Measurements from ENCODE around the gene CCDC158. TPM values are rescaled to one million over a fixed set of nuclear protein-coding genes. Genes with fewer than 3 reads are reported as not detected.

CCDC158 gene
- total and polyA plus RNA-seq, 2 experiments from 2014 or later = 0.21 to 0.27 TPM

- no peaks in the 10 kb centered on the region for H3K36me3 ChIP-seq (ENCODE audit: insufficient read depth)
- DNase-seq (ENCODE audit: low spot score) (no peak), ATAC-seq (no peak)
- Mint-ChIP-seq H3K27me3 (ENCODE audit: insufficient read depth, low read depth, poor library complexity) (peaks cover 7% of the 10 kb centered on the region), H3K4me3 (no peak overlapping the region), H3K9me3 (no peaks in the 10 kb centered on the region; the same call in 2 of the 3 replicates), H3K36me3 (ENCODE audit: low read depth) (peaks cover 4% of the 10 kb centered on the region; the same call in 1 of the 3 replicates), H3K4me1 (peaks cover 6% of the 10 kb centered on the region), H3K27ac (no peak overlapping the region)
- no peak overlapping the region for H2AFZ ChIP-seq
- H3K79me2 ChIP-seq (replicated peaks; ENCODE audit: insufficient read depth) = no peaks in the 10 kb centered on the region
- no peaks in the 10 kb centered on the region for H4K20me1 ChIP-seq (replicated peaks; ENCODE audit: insufficient read depth)
- no peaks in the 10 kb centered on the region for H3K9me2 ChIP-seq (ENCODE audit: insufficient read depth)
- no peak overlapping the region for H3K4me2 ChIP-seq
- H3K4me3 ChIP-seq = no peak overlapping the region
- TF ChIP-seq, protein P1, sequence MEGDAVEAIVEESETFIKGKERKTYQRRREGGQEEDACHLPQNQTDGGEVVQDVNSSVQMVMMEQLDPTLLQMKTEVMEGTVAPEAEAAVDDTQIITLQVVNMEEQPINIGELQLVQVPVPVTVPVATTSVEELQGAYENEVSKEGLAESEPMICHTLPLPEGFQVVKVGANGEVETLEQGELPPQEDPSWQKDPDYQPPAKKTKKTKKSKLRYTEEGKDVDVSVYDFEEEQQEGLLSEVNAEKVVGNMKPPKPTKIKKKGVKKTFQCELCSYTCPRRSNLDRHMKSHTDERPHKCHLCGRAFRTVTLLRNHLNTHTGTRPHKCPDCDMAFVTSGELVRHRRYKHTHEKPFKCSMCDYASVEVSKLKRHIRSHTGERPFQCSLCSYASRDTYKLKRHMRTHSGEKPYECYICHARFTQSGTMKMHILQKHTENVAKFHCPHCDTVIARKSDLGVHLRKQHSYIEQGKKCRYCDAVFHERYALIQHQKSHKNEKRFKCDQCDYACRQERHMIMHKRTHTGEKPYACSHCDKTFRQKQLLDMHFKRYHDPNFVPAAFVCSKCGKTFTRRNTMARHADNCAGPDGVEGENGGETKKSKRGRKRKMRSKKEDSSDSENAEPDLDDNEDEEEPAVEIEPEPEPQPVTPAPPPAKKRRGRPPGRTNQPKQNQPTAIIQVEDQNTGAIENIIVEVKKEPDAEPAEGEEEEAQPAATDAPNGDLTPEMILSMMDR (conservative IDR thresholded peaks at IDR 0.05; ENCODE audit: low read depth in 2 of 2) = no peak
- TF ChIP-seq ETS1 (IDR thresholded peaks at IDR 0.05) = no peak
- no peak for TF ChIP-seq EZH2 (IDR thresholded peaks at IDR 0.05; ENCODE audit: low read depth, unreplicated experiment)
- TF ChIP-seq EZH2phosphoT487 (IDR thresholded peaks at IDR 0.05; ENCODE audit: unreplicated experiment) = no peak
- no peak for TF ChIP-seq JUNB (IDR thresholded peaks at IDR 0.05; ENCODE audit: unreplicated experiment)
- H3K27me3 ChIP-seq (ENCODE audit: insufficient read depth) = no peaks in the 10 kb centered on the region
- no peak overlapping the region for H3K27ac ChIP-seq (ENCODE audit: low read depth)
- H3F3A ChIP-seq (replicated peaks; ENCODE audit: low read depth) = no peaks in the 10 kb centered on the region
- no peaks in the 10 kb centered on the region for H3K4me1 ChIP-seq (ENCODE audit: insufficient read depth)
These were observed 49.1 kb upstream of the CCDC158 start for GRCh38 chr4:76470064-76470463.

DNA sequence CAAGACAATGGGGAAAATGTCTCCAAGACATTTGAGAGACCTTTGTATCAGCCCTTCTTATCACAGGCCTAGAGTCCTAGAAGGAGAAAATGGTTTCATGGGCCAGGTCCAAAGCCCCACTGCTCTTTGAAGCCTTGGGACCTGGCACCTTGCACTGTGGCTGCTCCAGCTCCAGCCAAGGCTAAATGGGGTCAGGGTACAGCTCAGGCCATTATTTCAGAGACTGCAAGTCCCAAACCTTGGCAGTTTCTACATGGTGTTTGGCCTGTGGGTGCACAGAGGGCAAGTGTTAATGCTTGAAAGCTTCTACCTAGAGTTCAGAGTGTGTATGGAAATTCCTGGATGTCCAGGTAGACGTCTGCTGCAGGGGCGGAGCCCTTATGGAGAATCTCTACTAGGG, 42.6 kb upstream of the CCDC158 start:
- H3K36me3 Mint-ChIP-seq (ENCODE audit: low read depth) = peaks cover 33% of the 10 kb centered on the region
- H3K4me3 Mint-ChIP-seq = no peak overlapping the region
- TF ChIP-seq, protein P2, sequence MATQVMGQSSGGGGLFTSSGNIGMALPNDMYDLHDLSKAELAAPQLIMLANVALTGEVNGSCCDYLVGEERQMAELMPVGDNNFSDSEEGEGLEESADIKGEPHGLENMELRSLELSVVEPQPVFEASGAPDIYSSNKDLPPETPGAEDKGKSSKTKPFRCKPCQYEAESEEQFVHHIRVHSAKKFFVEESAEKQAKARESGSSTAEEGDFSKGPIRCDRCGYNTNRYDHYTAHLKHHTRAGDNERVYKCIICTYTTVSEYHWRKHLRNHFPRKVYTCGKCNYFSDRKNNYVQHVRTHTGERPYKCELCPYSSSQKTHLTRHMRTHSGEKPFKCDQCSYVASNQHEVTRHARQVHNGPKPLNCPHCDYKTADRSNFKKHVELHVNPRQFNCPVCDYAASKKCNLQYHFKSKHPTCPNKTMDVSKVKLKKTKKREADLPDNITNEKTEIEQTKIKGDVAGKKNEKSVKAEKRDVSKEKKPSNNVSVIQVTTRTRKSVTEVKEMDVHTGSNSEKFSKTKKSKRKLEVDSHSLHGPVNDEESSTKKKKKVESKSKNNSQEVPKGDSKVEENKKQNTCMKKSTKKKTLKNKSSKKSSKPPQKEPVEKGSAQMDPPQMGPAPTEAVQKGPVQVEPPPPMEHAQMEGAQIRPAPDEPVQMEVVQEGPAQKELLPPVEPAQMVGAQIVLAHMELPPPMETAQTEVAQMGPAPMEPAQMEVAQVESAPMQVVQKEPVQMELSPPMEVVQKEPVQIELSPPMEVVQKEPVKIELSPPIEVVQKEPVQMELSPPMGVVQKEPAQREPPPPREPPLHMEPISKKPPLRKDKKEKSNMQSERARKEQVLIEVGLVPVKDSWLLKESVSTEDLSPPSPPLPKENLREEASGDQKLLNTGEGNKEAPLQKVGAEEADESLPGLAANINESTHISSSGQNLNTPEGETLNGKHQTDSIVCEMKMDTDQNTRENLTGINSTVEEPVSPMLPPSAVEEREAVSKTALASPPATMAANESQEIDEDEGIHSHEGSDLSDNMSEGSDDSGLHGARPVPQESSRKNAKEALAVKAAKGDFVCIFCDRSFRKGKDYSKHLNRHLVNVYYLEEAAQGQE (IDR thresholded peaks at IDR 0.05; ENCODE audit: unreplicated experiment) = no peak
- TF ChIP-seq, protein P1 (conservative IDR thresholded peaks at IDR 0.05; ENCODE audit: low read depth in 2 of 2) = no peak
- no peak for TF ChIP-seq CREB1 (CRISPR knock-in tag; IDR thresholded peaks at IDR 0.05; ENCODE audit: low read depth)
- TF ChIP-seq POLR2AphosphoS5 (IDR thresholded peaks at IDR 0.05; ENCODE audit: low read depth) = no peak

More for the DNA sequence above, 42.6 kb upstream of the CCDC158 start:
- Histone ChIP-seq H4K20me1 (replicated peaks; ENCODE audit: insufficient read depth) (no peaks in the 10 kb centered on the region), H2AFZ (no peak overlapping the region), H3K9me2 (ENCODE audit: insufficient read depth) (no peaks in the 10 kb centered on the region), H3K36me3 (ENCODE audit: insufficient read depth) (peaks cover 7% of the 10 kb centered on the region; the same call in 1 of the 2 replicates), H3K4me3 (no peak overlapping the region), H3F3A (replicated peaks; ENCODE audit: low read depth) (no peaks in the 10 kb centered on the region), H3K27me3 (ENCODE audit: insufficient read depth) (no peaks in the 10 kb centered on the region), H3K79me2 (replicated peaks; ENCODE audit: insufficient read depth) (no peaks in the 10 kb centered on the region), H3K27ac (ENCODE audit: low read depth) (no peak overlapping the region), H3K4me2 (no peak overlapping the region), H3K4me1 (ENCODE audit: insufficient read depth) (peaks cover 13% of the 10 kb centered on the region; the same call in 1 of the 2 replicates)
- ATAC-seq (no peak), DNase-seq (ENCODE audit: low spot score) (no peak)
- no peaks in the 10 kb centered on the region for H3K27me3 Mint-ChIP-seq (ENCODE audit: insufficient read depth, low read depth, poor library complexity)
- no peak overlapping the region for H3K27ac Mint-ChIP-seq
- H3K4me1 Mint-ChIP-seq = peaks cover 27% of the 10 kb centered on the region
- peaks cover 26% of the 10 kb centered on the region for H3K9me3 Mint-ChIP-seq
